Ishikawa (cell line): ENCODE data around the gene FAM118A.

Source experiments
- CREB1 ChIP-seq: IDR thresholded peaks from 2 replicates; pipeline ENCODE4 v1.6.1; 2012; ENCODE audit warnings: low read depth
- EGR1 ChIP-seq: IDR thresholded peaks from 2 replicates; pipeline ENCODE4 v1.6.1; 2012
- EP300 ChIP-seq: IDR thresholded peaks from 2 replicates; pipeline ENCODE4 v1.6.1; 2012; ENCODE audit warnings: borderline replicate concordance
- FOXM1 ChIP-seq: IDR thresholded peaks from 2 replicates; pipeline ENCODE4 v1.6.1; 2012; ENCODE audit warnings: low read depth, borderline replicate concordance
- NFIC ChIP-seq: IDR thresholded peaks from 2 replicates; pipeline ENCODE4 v1.6.1; 2012
- RAD21 ChIP-seq: IDR thresholded peaks from 2 replicates; pipeline ENCODE4 v1.6.1; 2012; ENCODE audit warnings: low read depth
- TAF1 ChIP-seq: IDR thresholded peaks from 2 replicates; pipeline ENCODE4 v1.6.1; 2012; ENCODE audit warnings: low read depth, mild to moderate bottlenecking
- TEAD4 ChIP-seq: IDR thresholded peaks from 2 replicates; pipeline ENCODE4 v1.6.1; 2012
- YY1 ChIP-seq: IDR thresholded peaks from 2 replicates; pipeline ENCODE4 v1.6.1; 2012; ENCODE audit warnings: low read depth
- ZBTB7A ChIP-seq: IDR thresholded peaks from 2 replicates; pipeline ENCODE4 v1.6.1; 2012; ENCODE audit warnings: low read depth
- TF ChIP-seq, protein P1 (sequence below): IDR thresholded peaks from 2 replicates; pipeline ENCODE4 v1.6.1; 2012; ENCODE audit warnings: low read depth, mild to moderate bottlenecking
- TF ChIP-seq, protein P2 (sequence below): IDR thresholded peaks from 2 replicates; pipeline ENCODE4 v1.6.1; 2012

FAM118A gene

DNA sequence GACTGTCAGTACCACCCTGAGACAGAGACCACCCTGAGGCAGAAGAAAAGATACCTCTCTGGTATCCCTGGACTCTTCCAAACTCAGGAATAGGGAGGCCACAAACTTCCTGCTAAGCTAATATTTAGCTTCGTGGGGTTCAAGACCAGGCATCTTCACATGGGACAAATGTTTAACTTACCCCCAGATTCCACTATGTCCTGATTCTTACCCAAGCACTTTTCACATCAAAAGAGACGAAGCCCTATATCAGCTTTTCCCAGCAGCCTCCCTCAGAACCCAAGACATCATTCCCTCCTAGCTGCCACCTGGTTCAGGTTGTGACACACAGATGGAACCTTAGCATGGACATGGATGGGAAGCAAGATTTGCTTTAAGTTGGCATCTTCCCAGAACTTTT, 71.6 kb downstream of the FAM118A start:
- TF ChIP-seq, protein P1, sequence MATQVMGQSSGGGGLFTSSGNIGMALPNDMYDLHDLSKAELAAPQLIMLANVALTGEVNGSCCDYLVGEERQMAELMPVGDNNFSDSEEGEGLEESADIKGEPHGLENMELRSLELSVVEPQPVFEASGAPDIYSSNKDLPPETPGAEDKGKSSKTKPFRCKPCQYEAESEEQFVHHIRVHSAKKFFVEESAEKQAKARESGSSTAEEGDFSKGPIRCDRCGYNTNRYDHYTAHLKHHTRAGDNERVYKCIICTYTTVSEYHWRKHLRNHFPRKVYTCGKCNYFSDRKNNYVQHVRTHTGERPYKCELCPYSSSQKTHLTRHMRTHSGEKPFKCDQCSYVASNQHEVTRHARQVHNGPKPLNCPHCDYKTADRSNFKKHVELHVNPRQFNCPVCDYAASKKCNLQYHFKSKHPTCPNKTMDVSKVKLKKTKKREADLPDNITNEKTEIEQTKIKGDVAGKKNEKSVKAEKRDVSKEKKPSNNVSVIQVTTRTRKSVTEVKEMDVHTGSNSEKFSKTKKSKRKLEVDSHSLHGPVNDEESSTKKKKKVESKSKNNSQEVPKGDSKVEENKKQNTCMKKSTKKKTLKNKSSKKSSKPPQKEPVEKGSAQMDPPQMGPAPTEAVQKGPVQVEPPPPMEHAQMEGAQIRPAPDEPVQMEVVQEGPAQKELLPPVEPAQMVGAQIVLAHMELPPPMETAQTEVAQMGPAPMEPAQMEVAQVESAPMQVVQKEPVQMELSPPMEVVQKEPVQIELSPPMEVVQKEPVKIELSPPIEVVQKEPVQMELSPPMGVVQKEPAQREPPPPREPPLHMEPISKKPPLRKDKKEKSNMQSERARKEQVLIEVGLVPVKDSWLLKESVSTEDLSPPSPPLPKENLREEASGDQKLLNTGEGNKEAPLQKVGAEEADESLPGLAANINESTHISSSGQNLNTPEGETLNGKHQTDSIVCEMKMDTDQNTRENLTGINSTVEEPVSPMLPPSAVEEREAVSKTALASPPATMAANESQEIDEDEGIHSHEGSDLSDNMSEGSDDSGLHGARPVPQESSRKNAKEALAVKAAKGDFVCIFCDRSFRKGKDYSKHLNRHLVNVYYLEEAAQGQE, result no peak
- no peak for TF ChIP-seq TEAD4
- no peak for TF ChIP-seq TAF1

DNA sequence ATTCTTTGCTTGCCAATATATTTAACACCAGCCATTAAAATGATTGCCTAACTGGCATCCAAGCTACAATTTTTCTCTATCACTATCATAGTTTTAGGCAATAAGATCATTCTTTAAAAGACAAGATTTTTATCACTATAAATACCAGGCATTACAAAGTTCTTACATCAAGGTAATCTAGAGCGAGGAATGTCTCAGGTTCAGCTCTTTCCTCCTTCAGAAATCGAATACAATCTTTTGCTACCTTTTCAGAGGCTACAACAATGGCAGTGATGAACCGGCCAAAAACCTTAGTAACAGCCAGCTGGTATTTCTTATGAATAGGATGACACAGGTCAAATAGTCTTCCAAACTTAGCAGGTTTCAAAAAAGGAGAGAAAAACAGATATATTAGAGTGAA, 79.8 kb downstream of the FAM118A start:
- no peak for TF ChIP-seq FOXM1
- no peak for TF ChIP-seq YY1
- TF ChIP-seq CREB1, result no peak
- TF ChIP-seq TEAD4, result no peak
- TF ChIP-seq RAD21, result no peak
- no peak for TF ChIP-seq EGR1
- TF ChIP-seq EP300, result no peak
- no peak for TF ChIP-seq ZBTB7A
- TF ChIP-seq, protein P2, sequence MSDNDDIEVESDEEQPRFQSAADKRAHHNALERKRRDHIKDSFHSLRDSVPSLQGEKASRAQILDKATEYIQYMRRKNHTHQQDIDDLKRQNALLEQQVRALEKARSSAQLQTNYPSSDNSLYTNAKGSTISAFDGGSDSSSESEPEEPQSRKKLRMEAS, result no peak
- TF ChIP-seq TAF1, result no peak
- no peak for TF ChIP-seq NFIC
